ENCODE data around the gene ATRNL1. TPM values are rescaled to one million over a fixed set of nuclear protein-coding genes. Genes with fewer than 3 reads are reported as not detected.

Gene ATRNL1
- total RNA-seq, 1 donor from 2014 or later = 2.9 TPM

DNA sequence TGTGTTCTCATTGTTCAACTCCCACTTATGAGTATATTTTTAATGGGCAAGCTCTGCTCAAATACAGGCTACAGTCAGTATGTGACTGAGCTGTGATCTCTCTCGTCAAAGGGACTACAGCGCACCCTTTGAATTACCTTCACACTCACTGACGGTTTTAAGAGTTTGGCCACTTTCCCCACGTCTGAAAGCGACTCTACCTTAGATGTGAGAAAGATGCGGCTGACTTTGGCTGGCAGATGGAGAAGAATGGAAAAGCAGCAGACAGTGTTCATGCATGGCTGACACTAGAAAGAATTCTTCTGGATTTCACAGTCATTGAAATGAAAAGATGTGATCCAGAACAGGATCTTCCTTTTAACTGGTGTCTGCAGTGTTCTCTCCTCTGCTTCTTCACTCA, 2.0 kb upstream of the ATRNL1 start:
- Histone ChIP-seq H3K36me3 (no peaks in the 10 kb centered on the region), H3K27ac (replicated peaks) (no peak overlapping the region), H3K4me1 (peaks cover 18% of the 10 kb centered on the region), H3K27me3 (ENCODE audit: low read depth) (peaks cover 66% of the 10 kb centered on the region), H3K4me3 (no peak overlapping the region), H3K9me3 (replicated peaks) (peaks cover 9% of the 10 kb centered on the region)
- TF ChIP-seq, protein P1, sequence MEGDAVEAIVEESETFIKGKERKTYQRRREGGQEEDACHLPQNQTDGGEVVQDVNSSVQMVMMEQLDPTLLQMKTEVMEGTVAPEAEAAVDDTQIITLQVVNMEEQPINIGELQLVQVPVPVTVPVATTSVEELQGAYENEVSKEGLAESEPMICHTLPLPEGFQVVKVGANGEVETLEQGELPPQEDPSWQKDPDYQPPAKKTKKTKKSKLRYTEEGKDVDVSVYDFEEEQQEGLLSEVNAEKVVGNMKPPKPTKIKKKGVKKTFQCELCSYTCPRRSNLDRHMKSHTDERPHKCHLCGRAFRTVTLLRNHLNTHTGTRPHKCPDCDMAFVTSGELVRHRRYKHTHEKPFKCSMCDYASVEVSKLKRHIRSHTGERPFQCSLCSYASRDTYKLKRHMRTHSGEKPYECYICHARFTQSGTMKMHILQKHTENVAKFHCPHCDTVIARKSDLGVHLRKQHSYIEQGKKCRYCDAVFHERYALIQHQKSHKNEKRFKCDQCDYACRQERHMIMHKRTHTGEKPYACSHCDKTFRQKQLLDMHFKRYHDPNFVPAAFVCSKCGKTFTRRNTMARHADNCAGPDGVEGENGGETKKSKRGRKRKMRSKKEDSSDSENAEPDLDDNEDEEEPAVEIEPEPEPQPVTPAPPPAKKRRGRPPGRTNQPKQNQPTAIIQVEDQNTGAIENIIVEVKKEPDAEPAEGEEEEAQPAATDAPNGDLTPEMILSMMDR (IDR thresholded peaks at IDR 0.05; ENCODE audit: borderline replicate concordance) = no peak
- no peak for DNase-seq
- intact Hi-C loops (cut with micrococcal nuclease) = no loop called here

DNA sequence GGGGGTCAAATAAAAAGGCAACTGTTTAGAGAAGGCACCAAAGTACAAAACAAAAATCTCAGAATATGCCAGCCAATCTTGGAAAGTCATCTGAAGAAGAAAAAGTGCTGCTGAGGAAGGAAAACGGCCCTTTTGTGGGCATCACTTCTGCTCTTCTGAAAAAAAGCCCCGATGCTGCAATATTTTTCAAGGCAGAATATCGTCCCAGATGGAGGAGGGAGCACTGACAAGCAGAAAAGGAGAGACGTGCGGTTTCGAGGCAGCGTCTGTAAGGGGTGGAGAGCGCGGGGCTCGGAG, 959 bp upstream of the ATRNL1 start:
- Histone ChIP-seq H3K4me3 (peak overlapping the region; percentile 75), H3K36me3 (no peaks in the 10 kb centered on the region), H3K4me1 (peaks cover 18% of the 10 kb centered on the region), H3K27ac (replicated peaks) (no peak overlapping the region), H3K9me3 (replicated peaks) (peaks cover 4% of the 10 kb centered on the region), H3K27me3 (ENCODE audit: low read depth) (peaks cover 69% of the 10 kb centered on the region)
- TF ChIP-seq, protein P1 (IDR thresholded peaks at IDR 0.05; ENCODE audit: borderline replicate concordance) = no peak
- DNase-seq = no peak
- intact Hi-C loops (cut with micrococcal nuclease) = no loop called here

DNA sequence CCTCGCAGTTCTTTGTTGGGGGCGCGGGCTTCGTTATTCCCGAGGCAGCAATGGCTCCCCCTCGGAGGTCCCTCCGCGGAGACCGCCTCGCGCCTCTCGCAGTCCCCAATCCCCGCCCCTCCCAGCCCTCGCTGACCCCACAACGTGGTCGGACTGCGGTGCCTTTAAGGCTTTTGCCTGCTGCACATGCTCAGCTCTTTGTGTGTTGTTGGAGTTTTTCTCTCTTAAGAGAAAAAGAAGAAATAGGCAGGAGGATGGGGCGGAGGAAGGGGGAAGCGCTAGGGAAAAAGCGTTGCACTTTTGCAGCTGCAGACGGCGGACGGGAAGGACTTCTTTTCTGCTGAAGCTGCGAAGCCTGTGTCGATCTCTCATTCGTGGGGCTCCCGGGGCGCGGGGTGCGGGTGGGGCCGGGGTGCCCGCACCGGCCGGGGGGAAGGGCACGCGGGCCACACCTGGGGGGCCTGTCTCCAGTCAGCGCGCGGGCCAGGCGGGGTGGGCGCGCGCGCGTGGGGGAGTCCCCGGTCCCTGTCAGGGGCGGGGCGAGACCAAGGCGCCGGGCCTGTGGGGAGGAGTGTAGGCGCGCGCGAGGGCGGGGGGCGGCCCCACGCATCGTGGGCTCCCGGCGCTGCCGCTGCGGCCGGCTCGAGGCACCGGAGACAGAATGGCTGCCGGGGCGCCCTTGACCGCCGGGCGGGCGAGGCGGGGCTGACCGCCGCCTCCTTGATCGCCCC, 445 bp upstream of the ATRNL1 start:
- H3K27me3 ChIP-seq (ENCODE audit: low read depth) = peaks cover 67% of the 10 kb centered on the region
- intact Hi-C loops (cut with micrococcal nuclease) = no loop called here
- no peaks in the 10 kb centered on the region for H3K9me3 ChIP-seq (replicated peaks)
- TF ChIP-seq, protein P1 (IDR thresholded peaks at IDR 0.05; ENCODE audit: borderline replicate concordance) = no peak
- H3K4me3 ChIP-seq = peak overlapping the region; percentile 75
- H3K27ac ChIP-seq (replicated peaks) = no peak overlapping the region
- no peaks in the 10 kb centered on the region for H3K36me3 ChIP-seq
- peaks cover 18% of the 10 kb centered on the region for H3K4me1 ChIP-seq
- no peak for DNase-seq

DNA sequence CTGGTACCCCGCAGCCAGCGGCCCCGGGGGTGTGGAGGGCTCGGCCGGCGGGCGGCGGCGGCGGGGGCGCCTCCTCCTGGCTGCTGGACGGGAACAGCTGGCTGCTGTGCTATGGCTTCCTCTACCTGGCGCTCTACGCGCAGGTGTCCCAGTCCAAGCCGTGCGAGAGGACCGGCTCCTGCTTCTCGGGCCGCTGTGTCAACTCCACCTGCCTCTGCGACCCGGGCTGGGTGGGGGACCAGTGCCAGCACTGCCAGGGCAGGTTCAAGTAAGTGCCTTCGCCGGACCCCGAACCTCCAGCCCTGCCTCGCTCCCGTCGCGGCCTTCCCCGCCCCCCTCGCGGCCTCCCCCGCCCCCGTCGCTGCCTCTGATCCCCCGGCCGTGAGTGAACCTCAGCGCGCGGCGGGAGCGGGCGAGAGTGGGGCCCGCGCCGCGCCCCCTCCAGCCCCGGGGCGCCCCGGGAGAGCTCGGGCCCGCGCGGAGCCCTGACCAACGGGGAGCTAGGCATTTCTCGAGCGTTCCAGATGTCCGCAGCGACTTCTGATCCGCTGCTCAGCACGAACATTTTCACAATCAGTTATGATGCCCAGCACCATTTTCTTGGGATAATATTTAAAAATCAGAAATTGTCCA, 727 bp downstream of the ATRNL1 start:
- no peaks in the 10 kb centered on the region for H3K36me3 ChIP-seq
- H3K4me3 ChIP-seq = peak overlapping the region; percentile 75
- H3K27me3 ChIP-seq (ENCODE audit: low read depth) = peaks cover 62% of the 10 kb centered on the region
- intact Hi-C loops (cut with micrococcal nuclease) = no loop called here
- H3K9me3 ChIP-seq (replicated peaks) = no peaks in the 10 kb centered on the region
- H3K4me1 ChIP-seq = peaks cover 18% of the 10 kb centered on the region
- TF ChIP-seq, protein P1 (IDR thresholded peaks at IDR 0.05; ENCODE audit: borderline replicate concordance) = no peak
- no peak for DNase-seq
- H3K27ac ChIP-seq (replicated peaks) = no peak overlapping the region

DNA sequence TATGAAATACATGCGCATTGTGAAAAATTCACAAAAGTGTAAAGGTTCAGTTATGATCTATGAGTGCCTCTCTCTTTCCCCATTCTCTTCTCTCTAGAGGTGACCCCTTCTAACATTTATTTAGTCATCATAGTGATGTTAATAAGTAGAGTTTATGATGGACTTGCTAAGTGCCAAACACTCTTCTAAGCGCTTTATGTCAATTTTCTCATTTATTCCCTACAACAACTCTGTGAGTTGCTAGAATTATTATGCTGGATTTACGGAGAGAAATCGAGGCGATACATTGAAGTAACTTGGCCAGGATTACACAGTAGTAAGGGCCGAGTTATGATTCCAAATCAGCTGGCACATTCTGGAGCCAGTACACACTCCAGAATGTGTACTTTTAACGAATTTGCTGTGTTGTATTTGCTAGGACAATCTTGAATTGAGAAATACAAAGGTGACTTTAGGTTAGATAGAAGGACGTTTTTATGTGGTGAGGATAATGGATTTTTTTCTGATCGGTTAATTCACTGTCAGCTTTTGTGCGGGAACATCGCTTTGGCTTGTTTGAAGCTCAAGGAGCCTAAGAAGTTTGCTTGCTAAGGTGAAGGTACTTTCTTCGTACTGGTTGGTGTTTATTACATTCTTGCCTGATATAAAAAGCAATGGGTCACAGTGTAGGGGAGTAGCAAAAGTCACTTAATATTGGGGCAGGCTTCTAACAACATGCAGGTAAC, 1.4 kb downstream of the ATRNL1 start:
- no peak overlapping the region for H3K27ac ChIP-seq (replicated peaks)
- H3K4me3 ChIP-seq = peak overlapping the region; percentile 75
- H3K9me3 ChIP-seq (replicated peaks) = no peaks in the 10 kb centered on the region
- H3K4me1 ChIP-seq = peaks cover 18% of the 10 kb centered on the region
- TF ChIP-seq, protein P1 (IDR thresholded peaks at IDR 0.05; ENCODE audit: borderline replicate concordance) = no peak
- DNase-seq = no peak
- intact Hi-C loops (cut with micrococcal nuclease) = no loop called here
- peaks cover 62% of the 10 kb centered on the region for H3K27me3 ChIP-seq (ENCODE audit: low read depth)
- H3K36me3 ChIP-seq = no peaks in the 10 kb centered on the region

All from left ventricle myocardium inferior (tissue), 1 donor.